Measurements from ENCODE around the gene MAML3. TPM values are rescaled to one million over a fixed set of nuclear protein-coding genes. Genes with fewer than 3 reads are reported as not detected.
A peak's percentile ranks its signal among the peaks of the same experiment; 100 is the strongest.

MAML3 gene
- total and polyA plus RNA-seq, 8 donors: 1.7 to 20.3 (median 8.4) TPM

GRCh38 chr4:139753686-139754085 is 400.3 kb downstream of the MAML3 start:
- intact Hi-C loops (cut with DNase I; ENCODE audit: low total_unique reads): no loop called here
- DNase-seq: no peak

GRCh38 chr4:139749835-139750498 is 404.0 kb downstream of the MAML3 start:
- H3K27me3 ChIP-seq: no peaks in the 10 kb centered on the region
- no peak for TF ChIP-seq POLR2A (IDR thresholded peaks at IDR 0.05)
- TF ChIP-seq CTCF (IDR thresholded peaks at IDR 0.05): no peak
- no peak for TF ChIP-seq EP300 (IDR thresholded peaks at IDR 0.05)
- no peak for TF ChIP-seq POLR2AphosphoS5 (IDR thresholded peaks at IDR 0.05)
- no peak for DNase-seq
- 90 to 96% (median 95%) methylated on average over 4 of the region's 4 CpGs for WGBS, 5 donors
- H3K9me3 ChIP-seq: no peaks in the 10 kb centered on the region
- H3K4me3 ChIP-seq: no peak overlapping the region
- intact Hi-C loops (cut with DNase I; ENCODE audit: low total_unique reads): no loop called here
- H3K36me3 ChIP-seq: no peaks in the 10 kb centered on the region
- no peaks in the 10 kb centered on the region for H3K4me1 ChIP-seq
- no peak overlapping the region for H3K27ac ChIP-seq

More at GRCh38 chr4:139753686-139754085, 400.3 kb downstream of the MAML3 start:
- no peaks in the 10 kb centered on the region for H3K9me3 ChIP-seq
- TF ChIP-seq POLR2AphosphoS5 (IDR thresholded peaks at IDR 0.05): no peak
- no peak for TF ChIP-seq EP300 (IDR thresholded peaks at IDR 0.05)
- TF ChIP-seq CTCF (IDR thresholded peaks at IDR 0.05): no peak
- TF ChIP-seq POLR2A (IDR thresholded peaks at IDR 0.05): no peak
- H3K27ac ChIP-seq: no peak overlapping the region
- no peaks in the 10 kb centered on the region for H3K36me3 ChIP-seq
- H3K4me3 ChIP-seq: no peak overlapping the region
- no peaks in the 10 kb centered on the region for H3K27me3 ChIP-seq
- WGBS, 5 donors: 76 to 91% (median 84%) methylated on average over 3 of the region's 3 CpGs
- no peaks in the 10 kb centered on the region for H3K4me1 ChIP-seq

GRCh38 chr4:139749338-139749737 is 404.6 kb downstream of the MAML3 start:
- Histone ChIP-seq H3K4me1 (no peaks in the 10 kb centered on the region), H3K27ac (no peak overlapping the region), H3K36me3 (no peaks in the 10 kb centered on the region), H3K27me3 (no peaks in the 10 kb centered on the region), H3K9me3 (no peaks in the 10 kb centered on the region), H3K4me3 (no peak overlapping the region)
- no peak for DNase-seq
- intact Hi-C loops (cut with DNase I; ENCODE audit: low total_unique reads): no loop called here
- no peak for TF ChIP-seq EP300 (IDR thresholded peaks at IDR 0.05)
- no peak for TF ChIP-seq POLR2A (IDR thresholded peaks at IDR 0.05)
- TF ChIP-seq POLR2AphosphoS5 (IDR thresholded peaks at IDR 0.05): no peak
- TF ChIP-seq CTCF (IDR thresholded peaks at IDR 0.05): no peak
- 73 to 87% (median 82%) methylated on average over 6 of the region's 6 CpGs for WGBS, 5 donors

GRCh38 chr4:139746431-139747171 is 407.4 kb downstream of the MAML3 start:
- Histone ChIP-seq H3K9me3 (no peaks in the 10 kb centered on the region), H3K27ac (no peak overlapping the region), H3K36me3 (no peaks in the 10 kb centered on the region), H3K4me1 (no peaks in the 10 kb centered on the region), H3K27me3 (no peaks in the 10 kb centered on the region), H3K4me3 (no peak overlapping the region)
- 79 to 83% (median 83%) methylated on average over 12 of the region's 12 CpGs for WGBS, 5 donors
- intact Hi-C loops (cut with DNase I; ENCODE audit: low total_unique reads): no loop called here
- DNase-seq: peak in 1 of 2 donors; percentile 47
- TF ChIP-seq POLR2AphosphoS5 (IDR thresholded peaks at IDR 0.05) (no peak), POLR2A (IDR thresholded peaks at IDR 0.05) (no peak), EP300 (IDR thresholded peaks at IDR 0.05) (no peak), CTCF (IDR thresholded peaks at IDR 0.05) (no peak)
